ENCODE data around the gene KLF3. TPM values are rescaled to one million over a fixed set of nuclear protein-coding genes. Genes with fewer than 3 reads are reported as not detected.

The KLF3 gene
- polyA plus RNA-seq, 1 donor from 2014 or later = 12.3 TPM

GRCh38 chr4:38743866-38744265 lies 79.9 kb downstream of the KLF3 start:
- Histone ChIP-seq H2AFZ (ENCODE audit: low read depth, low read length) (no peak overlapping the region), H3K27me3 (ENCODE audit: insufficient read depth, low read depth, low read length) (no peaks in the 10 kb centered on the region), H3K9ac (ENCODE audit: low read length) (no peak overlapping the region), H3K4me3 (ENCODE audit: low read length) (no peak overlapping the region), H3K9me3 (ENCODE audit: low read length) (peaks cover 4% of the 10 kb centered on the region), H3K79me2 (replicated peaks; ENCODE audit: insufficient read depth, low read length) (no peaks in the 10 kb centered on the region), H3K9me2 (ENCODE audit: insufficient read depth, low read length) (no peaks in the 10 kb centered on the region), H4K20me1 (ENCODE audit: insufficient read depth) (no peaks in the 10 kb centered on the region), H3F3A (ENCODE audit: insufficient read depth, low read length, poor library complexity, severe bottlenecking) (no peaks in the 10 kb centered on the region), H3K27ac (ENCODE audit: low read length) (no peak overlapping the region), H3K4me2 (ENCODE audit: low read length) (no peak overlapping the region), H3K36me3 (ENCODE audit: insufficient read depth, low read length) (no peaks in the 10 kb centered on the region)
- TF ChIP-seq REST (IDR thresholded peaks at IDR 0.05; ENCODE audit: borderline replicate concordance) (no peak), MXI1 (conservative IDR thresholded peaks at IDR 0.05; ENCODE audit: poor library complexity, severe bottlenecking) (no peak), CTCF (IDR thresholded peaks at IDR 0.05; ENCODE audit: poor library complexity, severe bottlenecking) (no peak), POLR2AphosphoS5 (IDR thresholded peaks at IDR 0.05) (no peak), TAF1 (IDR thresholded peaks at IDR 0.05; ENCODE audit: low read depth) (no peak), RAD21 (conservative IDR thresholded peaks at IDR 0.05) (no peak), EP300 (conservative IDR thresholded peaks at IDR 0.05; ENCODE audit: poor library complexity, severe bottlenecking) (no peak), EZH2 (IDR thresholded peaks at IDR 0.05; ENCODE audit: borderline replicate concordance, insufficient read depth, low read length, poor library complexity, severe bottlenecking) (no peak), SMC3 (conservative IDR thresholded peaks at IDR 0.05; ENCODE audit: poor library complexity) (no peak)

- Histone ChIP-seq H3K4me3 (ENCODE audit: low read length) (no peak overlapping the region), H3K36me3 (ENCODE audit: insufficient read depth, low read length) (no peaks in the 10 kb centered on the region), H3K27me3 (ENCODE audit: insufficient read depth, low read depth, low read length) (no peaks in the 10 kb centered on the region), H2AFZ (ENCODE audit: low read depth, low read length) (no peak overlapping the region), H3F3A (ENCODE audit: insufficient read depth, low read length, poor library complexity, severe bottlenecking) (no peaks in the 10 kb centered on the region), H3K27ac (ENCODE audit: low read length) (no peak overlapping the region), H3K79me2 (replicated peaks; ENCODE audit: insufficient read depth, low read length) (no peaks in the 10 kb centered on the region), H3K9me3 (ENCODE audit: low read length) (peaks cover 4% of the 10 kb centered on the region), H4K20me1 (ENCODE audit: insufficient read depth) (no peaks in the 10 kb centered on the region), H3K9ac (ENCODE audit: low read length) (no peak overlapping the region), H3K4me2 (ENCODE audit: low read length) (no peak overlapping the region), H3K9me2 (ENCODE audit: insufficient read depth, low read length) (no peaks in the 10 kb centered on the region)
- no peak for TF ChIP-seq CTCF (IDR thresholded peaks at IDR 0.05; ENCODE audit: poor library complexity, severe bottlenecking)
- TF ChIP-seq MXI1 (conservative IDR thresholded peaks at IDR 0.05; ENCODE audit: poor library complexity, severe bottlenecking) = no peak
- TF ChIP-seq EZH2 (IDR thresholded peaks at IDR 0.05; ENCODE audit: borderline replicate concordance, insufficient read depth, low read length, poor library complexity, severe bottlenecking) = no peak
- no peak for TF ChIP-seq EP300 (conservative IDR thresholded peaks at IDR 0.05; ENCODE audit: poor library complexity, severe bottlenecking)
- TF ChIP-seq RAD21 (conservative IDR thresholded peaks at IDR 0.05) = no peak
- TF ChIP-seq TAF1 (IDR thresholded peaks at IDR 0.05; ENCODE audit: low read depth) = no peak
- TF ChIP-seq REST (IDR thresholded peaks at IDR 0.05; ENCODE audit: borderline replicate concordance) = no peak
- no peak for TF ChIP-seq SMC3 (conservative IDR thresholded peaks at IDR 0.05; ENCODE audit: poor library complexity)
- TF ChIP-seq POLR2AphosphoS5 (IDR thresholded peaks at IDR 0.05) = no peak
Observed at GRCh38 chr4:38745881-38746280, 81.9 kb downstream of the KLF3 start.

All from neural cell (in vitro differentiated cells).